HAP-1 (cell line): ENCODE results near the gene SBK1.
A peak's percentile ranks its signal among the peaks of the same experiment; 100 is the strongest.

Source experiments
- DNase-seq, 2 experiments: peaks; one replicate each; pipeline ENCODE4 v3.0.0-alpha.2; 2016 to 2020; ENCODE audit warnings: low spot score in 2 of 2
- H3K27me3 ChIP-seq: fragments of 250-450 bp; sonication (Bioruptor Pico); 2 replicates; pipeline ENCODE4 v1.5.1; 2020; ENCODE audit warnings: low read depth, mild to moderate bottlenecking, moderate library complexity
- H3K36me3 ChIP-seq: fragments of 250-450 bp; sonication (Bioruptor Pico); replicated peaks from 2 replicates; pipeline ENCODE4 v1.5.1; 2020; ENCODE audit warnings: mild to moderate bottlenecking
- H3K4me1 ChIP-seq: fragments of 250-450 bp; sonication (Bioruptor Pico); 2 replicates; pipeline ENCODE4 v1.5.1; 2020; ENCODE audit warnings: mild to moderate bottlenecking
- H3K4me3 ChIP-seq: fragments of 250-450 bp; sonication (Bioruptor Pico); 2 replicates; pipeline ENCODE4 v1.5.1; 2020; ENCODE audit warnings: mild to moderate bottlenecking, moderate library complexity
- H3K9me3 ChIP-seq: fragments of 250-450 bp; sonication (Bioruptor Pico); 2 replicates; pipeline ENCODE4 v1.5.1; 2020; ENCODE audit warnings: mild to moderate bottlenecking, moderate library complexity
- in situ Hi-C: fragments of 300-500 bp; cut with MboI; formaldehyde crosslinking; loops from 3 replicates; pipeline ENCODE4 v1.14.3; 2020; ENCODE audit warnings: low sequenced_read_pairs, inconsistent platforms, mixed read lengths

The SBK1 gene

GRCh38 chr16:28304214-28304613, 11.9 kb downstream of the SBK1 start:
- Histone ChIP-seq H3K27me3 (no peaks in the 10 kb centered on the region), H3K9me3 (no peaks in the 10 kb centered on the region), H3K36me3 (no peaks in the 10 kb centered on the region), H3K4me1 (no peaks in the 10 kb centered on the region), H3K4me3 (no peak overlapping the region)
- peak in 1 of 2 experiments; percentile 69 for DNase-seq
- in situ Hi-C loops: loop anchor here (25.0 kb wide), 2 partner anchors 283 to 508 kb away; partner anchors contain the start of genes ATXN2L and SULT1A2

- no peaks in the 10 kb centered on the region for H3K4me1 ChIP-seq
Measured at GRCh38 chr16:28307936-28308335, 15.6 kb downstream of the SBK1 start.

GRCh38 chr16:28308794-28309584, 16.7 kb downstream of the SBK1 start:
- no peaks in the 10 kb centered on the region for H3K36me3 ChIP-seq
- H3K27me3 ChIP-seq: no peaks in the 10 kb centered on the region
- no peaks in the 10 kb centered on the region for H3K4me1 ChIP-seq
- no peak for DNase-seq
- in situ Hi-C loops: loop anchor here (25.0 kb wide), 2 partner anchors 278 to 503 kb away; partner anchors contain the start of genes ATXN2L and SULT1A2
- no peaks in the 10 kb centered on the region for H3K9me3 ChIP-seq
- H3K4me3 ChIP-seq: no peak overlapping the region

More at GRCh38 chr16:28307936-28308335, 15.6 kb downstream of the SBK1 start:
- in situ Hi-C loops: loop anchor here (25.0 kb wide), 2 partner anchors 279 to 504 kb away; partner anchors contain the start of genes ATXN2L and SULT1A2
- no peaks in the 10 kb centered on the region for H3K27me3 ChIP-seq
- H3K9me3 ChIP-seq: no peaks in the 10 kb centered on the region
- no peak overlapping the region for H3K4me3 ChIP-seq
- no peaks in the 10 kb centered on the region for H3K36me3 ChIP-seq
- no peak for DNase-seq

- H3K27me3 ChIP-seq: no peaks in the 10 kb centered on the region
- no peaks in the 10 kb centered on the region for H3K9me3 ChIP-seq
- in situ Hi-C loops: loop anchor here (25.0 kb wide), 2 partner anchors 277 to 502 kb away; partner anchors contain the start of genes ATXN2L and SULT1A2
- no peaks in the 10 kb centered on the region for H3K36me3 ChIP-seq
- H3K4me3 ChIP-seq: no peak overlapping the region
- no peak for DNase-seq
- no peaks in the 10 kb centered on the region for H3K4me1 ChIP-seq
Measured at GRCh38 chr16:28309811-28310311, 17.5 kb downstream of the SBK1 start.

GRCh38 chr16:28310796-28311195, 18.5 kb downstream of the SBK1 start:
- H3K36me3 ChIP-seq: no peaks in the 10 kb centered on the region
- in situ Hi-C loops: loop anchor here (25.0 kb wide), 2 partner anchors 277 to 502 kb away; partner anchors contain the start of genes ATXN2L and SULT1A2
- H3K27me3 ChIP-seq: no peaks in the 10 kb centered on the region
- no peak overlapping the region for H3K4me3 ChIP-seq
- no peaks in the 10 kb centered on the region for H3K4me1 ChIP-seq
- no peak for DNase-seq
- no peaks in the 10 kb centered on the region for H3K9me3 ChIP-seq

GRCh38 chr16:28311413-28311812, 19.1 kb downstream of the SBK1 start:
- Histone ChIP-seq H3K36me3 (no peaks in the 10 kb centered on the region), H3K4me3 (no peak overlapping the region), H3K9me3 (no peaks in the 10 kb centered on the region), H3K27me3 (no peaks in the 10 kb centered on the region), H3K4me1 (no peaks in the 10 kb centered on the region)
- in situ Hi-C loops: loop anchor here (25.0 kb wide), 2 partner anchors 276 to 501 kb away; partner anchors contain the start of genes ATXN2L and SULT1A2
- no peak for DNase-seq

- Histone ChIP-seq H3K27me3 (no peaks in the 10 kb centered on the region), H3K4me3 (no peak overlapping the region), H3K36me3 (no peaks in the 10 kb centered on the region), H3K4me1 (no peaks in the 10 kb centered on the region), H3K9me3 (no peaks in the 10 kb centered on the region)
- no peak for DNase-seq
- in situ Hi-C loops: loop anchor here (25.0 kb wide), 2 partner anchors 275 to 500 kb away; partner anchors contain the start of genes ATXN2L and SULT1A2
Measured at GRCh38 chr16:28311913-28312312, 19.6 kb downstream of the SBK1 start.

GRCh38 chr16:28312327-28312726, 20.0 kb downstream of the SBK1 start:
- no peak for DNase-seq
- Histone ChIP-seq H3K4me3 (no peak overlapping the region), H3K4me1 (no peaks in the 10 kb centered on the region), H3K9me3 (no peaks in the 10 kb centered on the region), H3K27me3 (no peaks in the 10 kb centered on the region), H3K36me3 (no peaks in the 10 kb centered on the region)
- in situ Hi-C loops: loop anchor here (25.0 kb wide), 2 partner anchors 275 to 500 kb away; partner anchors contain the start of genes ATXN2L and SULT1A2

GRCh38 chr16:28313587-28313986, 21.3 kb downstream of the SBK1 start:
- no peak overlapping the region for H3K4me3 ChIP-seq
- H3K4me1 ChIP-seq: no peaks in the 10 kb centered on the region
- in situ Hi-C loops: loop anchor here (25.0 kb wide), 2 partner anchors 274 to 499 kb away; partner anchors contain the start of genes ATXN2L and SULT1A2
- DNase-seq: no peak
- no peaks in the 10 kb centered on the region for H3K36me3 ChIP-seq
- no peaks in the 10 kb centered on the region for H3K27me3 ChIP-seq
- no peaks in the 10 kb centered on the region for H3K9me3 ChIP-seq

GRCh38 chr16:28316054-28316453, 23.7 kb downstream of the SBK1 start:
- H3K27me3 ChIP-seq: no peaks in the 10 kb centered on the region
- no peak overlapping the region for H3K4me3 ChIP-seq
- H3K36me3 ChIP-seq: no peaks in the 10 kb centered on the region
- in situ Hi-C loops: loop anchor here (5.0 to 25.0 kb wide), 3 partner anchors 39 to 496 kb away; partner anchors contain the start of genes ATXN2L and SULT1A2
- DNase-seq: no peak
- H3K4me1 ChIP-seq: no peaks in the 10 kb centered on the region
- no peaks in the 10 kb centered on the region for H3K9me3 ChIP-seq

GRCh38 chr16:28317040-28317880, 24.9 kb downstream of the SBK1 start:
- DNase-seq: peak; percentile 40 to 80
- no peaks in the 10 kb centered on the region for H3K4me1 ChIP-seq
- in situ Hi-C loops: loop anchor here (5.0 to 25.0 kb wide), 3 partner anchors 40 to 495 kb away; partner anchors contain the start of genes ATXN2L and SULT1A2
- H3K36me3 ChIP-seq: no peaks in the 10 kb centered on the region
- H3K27me3 ChIP-seq: no peaks in the 10 kb centered on the region
- no peak overlapping the region for H3K4me3 ChIP-seq
- no peaks in the 10 kb centered on the region for H3K9me3 ChIP-seq

GRCh38 chr16:28318042-28318744, 25.9 kb downstream of the SBK1 start:
- no peak for DNase-seq
- in situ Hi-C loops: loop anchor here (5.0 to 25.0 kb wide), 3 partner anchors 41 to 494 kb away; partner anchors contain the start of genes ATXN2L and SULT1A2
- H3K4me3 ChIP-seq: no peak overlapping the region
- no peaks in the 10 kb centered on the region for H3K4me1 ChIP-seq
- no peaks in the 10 kb centered on the region for H3K9me3 ChIP-seq
- no peaks in the 10 kb centered on the region for H3K36me3 ChIP-seq
- H3K27me3 ChIP-seq: no peaks in the 10 kb centered on the region
